ENCODE measurements around the gene ENTPD6.

The ENTPD6 gene

GRCh38 chr20:25188218-25188617, 7.3 kb upstream of the ENTPD6 start:
- no peak for DNase-seq

- DNase-seq, result no peak
Measured at GRCh38 chr20:25191051-25191450, 4.5 kb upstream of the ENTPD6 start.

GRCh38 chr20:25191689-25192088, 3.8 kb upstream of the ENTPD6 start:
- no peak for DNase-seq

DNA sequence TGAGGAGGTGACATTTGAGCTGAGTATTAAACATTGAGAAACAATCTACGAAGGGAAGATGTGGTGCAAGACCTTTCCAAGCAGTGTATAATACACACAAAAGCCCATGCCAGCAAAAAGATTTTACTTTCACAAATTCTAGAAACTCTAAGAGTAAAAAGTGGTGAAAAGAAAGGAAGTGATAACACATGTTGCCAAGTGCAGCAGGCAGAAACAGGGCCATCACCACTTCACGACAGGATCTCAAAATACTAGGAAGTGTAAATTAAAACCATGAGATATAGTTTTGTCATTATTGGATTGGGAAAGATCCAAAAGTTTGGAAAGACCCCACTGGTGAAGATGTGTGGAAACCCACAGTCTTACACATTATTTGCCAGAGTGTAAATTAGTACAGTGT, 1.7 kb upstream of the ENTPD6 start:
- peak in 2 of 3 donors; percentile 11 to 25 for DNase-seq

DNA sequence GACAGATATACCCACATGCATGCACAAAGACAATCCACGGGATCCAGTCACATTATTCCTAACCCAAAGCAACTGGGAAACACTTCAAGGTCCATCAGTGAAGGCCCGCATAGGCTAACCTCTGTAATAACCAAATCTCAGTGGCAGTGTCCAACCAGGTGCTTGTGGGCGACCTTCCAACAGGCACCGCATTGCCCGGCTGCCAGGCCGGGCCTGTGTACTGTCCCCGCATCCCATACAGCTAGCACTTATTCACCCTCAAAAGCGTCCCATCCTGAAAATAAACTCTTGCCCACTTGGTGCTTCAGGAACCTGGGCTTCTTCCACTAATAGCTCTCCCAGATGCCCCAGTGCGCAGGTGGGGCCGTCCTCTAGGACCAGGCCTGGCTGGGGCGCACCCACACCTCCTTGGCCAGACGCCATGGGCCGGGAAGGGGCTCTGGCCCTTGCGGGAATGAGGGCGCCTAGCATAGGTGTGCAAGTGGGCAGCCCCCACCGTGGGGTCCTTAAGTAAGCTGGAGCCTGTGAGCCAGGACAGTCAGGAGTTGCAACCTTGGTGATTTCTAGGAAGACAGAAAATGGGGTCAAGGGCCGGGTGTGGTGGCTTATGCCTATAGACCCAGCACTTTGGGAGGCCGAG, 1.1 kb upstream of the ENTPD6 start:
- DNase-seq, result no peak

DNA sequence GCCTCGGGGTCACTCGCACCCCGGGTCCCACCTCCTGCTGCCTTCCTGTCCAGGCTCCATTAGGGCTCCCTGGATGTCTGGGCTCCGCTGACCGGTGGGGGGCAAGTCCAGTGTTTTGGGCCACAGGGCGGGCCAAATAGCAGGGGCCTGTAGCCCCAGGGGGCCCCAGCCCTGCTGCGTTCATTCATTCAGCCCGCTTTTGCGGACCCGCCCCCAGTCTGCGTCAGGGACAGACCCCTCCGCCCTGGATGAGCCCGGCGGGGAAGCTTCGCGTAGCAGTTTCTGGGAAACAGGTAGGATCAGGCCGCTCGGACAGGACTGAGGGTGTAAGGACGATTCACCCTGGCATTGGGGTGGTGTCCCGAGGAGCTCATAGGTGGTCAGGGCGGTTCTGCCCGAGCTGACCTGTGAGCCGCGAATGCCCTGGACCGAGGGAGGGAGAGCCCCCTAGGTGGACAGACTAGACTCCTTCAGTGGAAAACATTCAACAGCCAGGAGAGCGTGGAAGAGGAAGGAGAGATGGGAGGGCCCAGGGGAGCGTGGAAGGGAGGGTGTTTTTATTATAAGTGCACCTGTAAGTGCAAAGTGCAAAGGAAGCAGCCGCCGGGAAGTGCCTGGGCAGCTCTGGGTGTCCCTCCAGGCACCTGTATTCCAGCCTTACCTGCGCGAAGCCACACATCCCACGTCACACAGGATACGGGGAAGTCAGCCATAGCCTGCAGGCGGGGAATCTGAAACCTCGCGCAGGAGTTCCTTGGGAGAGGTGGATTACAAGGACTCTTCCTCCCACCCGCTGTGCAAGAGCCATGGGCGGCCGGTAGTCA, 662 bp downstream of the ENTPD6 start:
- DNase-seq, result peak; percentile 18 to 32 (median 25)

DNA sequence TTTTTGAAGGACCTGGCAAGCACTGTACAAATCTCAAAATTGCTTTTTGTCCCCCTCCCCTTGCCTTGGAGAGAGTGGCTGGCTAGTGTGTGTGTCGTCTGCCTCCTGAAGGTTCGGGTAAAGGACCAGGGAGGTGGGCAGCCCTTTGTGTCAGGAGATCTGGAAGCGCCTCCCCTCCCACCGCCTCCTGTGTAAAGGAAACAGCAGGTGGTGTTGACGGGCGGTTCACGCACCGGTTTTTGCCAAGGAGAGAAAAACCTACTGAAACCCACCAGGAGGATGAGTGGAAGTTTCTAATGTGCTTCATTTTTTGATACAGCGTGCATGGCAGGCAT, 1.2 kb downstream of the ENTPD6 start:
- no peak for DNase-seq

GRCh38 chr20:25197183-25197869, 1.8 kb downstream of the ENTPD6 start:
- DNase-seq, result no peak

DNA sequence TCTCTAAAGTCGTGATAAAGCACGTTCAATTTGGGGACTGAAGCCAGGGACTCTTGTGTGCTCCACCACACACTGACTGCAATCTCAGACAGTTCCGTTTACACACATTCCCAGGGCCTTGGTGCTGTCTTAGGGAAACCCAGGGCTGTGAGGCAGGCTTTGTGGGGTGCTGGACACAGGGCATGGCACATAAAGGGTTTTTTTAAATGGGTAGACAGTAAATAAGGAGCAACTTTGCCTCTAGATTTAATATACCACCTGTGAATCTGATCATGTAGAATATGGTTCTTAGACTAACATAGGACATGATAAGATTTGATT, 2.3 kb downstream of the ENTPD6 start:
- no peak for DNase-seq

GRCh38 chr20:25198663-25199383, 3.3 kb downstream of the ENTPD6 start:
- no peak for DNase-seq

GRCh38 chr20:25199473-25200260, 4.2 kb downstream of the ENTPD6 start:
- DNase-seq, result no peak

GRCh38 chr20:25203089-25203488, 7.6 kb downstream of the ENTPD6 start:
- no peak for DNase-seq

DNA sequence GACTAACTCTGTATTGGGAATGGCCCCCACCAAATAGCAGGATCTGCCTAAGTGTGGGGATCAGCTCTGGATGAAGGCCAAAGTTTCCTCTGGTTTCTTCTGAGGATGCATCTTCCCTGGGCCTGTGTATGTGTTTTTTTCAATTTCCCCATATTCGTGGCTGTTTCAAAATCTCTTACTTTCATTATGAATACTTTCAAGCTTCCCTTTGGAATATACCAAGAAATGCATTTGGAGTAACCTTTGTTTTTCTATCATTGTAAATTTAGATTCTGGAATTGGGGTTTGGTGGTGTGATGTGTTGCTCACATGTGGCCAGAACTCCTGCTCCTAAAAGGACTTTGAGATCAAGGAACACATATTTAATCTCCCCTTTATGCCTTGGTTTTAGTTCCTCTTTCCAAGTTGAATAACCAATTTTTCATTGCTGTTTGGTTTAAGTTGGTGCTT, 8.4 kb downstream of the ENTPD6 start:
- DNase-seq, result peak; percentile 39 to 79 (median 70)

- DNase-seq, result peak; percentile 63 to 70 (median 67)
Measured at GRCh38 chr20:25204550-25205276, 9.2 kb downstream of the ENTPD6 start.

- DNase-seq, result no peak
Measured at GRCh38 chr20:25205277-25206062, 10.0 kb downstream of the ENTPD6 start.

- DNase-seq, result no peak
Measured at GRCh38 chr20:25206063-25206403, 10.5 kb downstream of the ENTPD6 start.

- no peak for DNase-seq
Measured at GRCh38 chr20:25206548-25206947, 11.0 kb downstream of the ENTPD6 start.

- no peak for DNase-seq
Measured at GRCh38 chr20:25207149-25207959, 11.8 kb downstream of the ENTPD6 start.

- no peak for DNase-seq
Measured at GRCh38 chr20:25207960-25208534, 12.5 kb downstream of the ENTPD6 start.

DNA sequence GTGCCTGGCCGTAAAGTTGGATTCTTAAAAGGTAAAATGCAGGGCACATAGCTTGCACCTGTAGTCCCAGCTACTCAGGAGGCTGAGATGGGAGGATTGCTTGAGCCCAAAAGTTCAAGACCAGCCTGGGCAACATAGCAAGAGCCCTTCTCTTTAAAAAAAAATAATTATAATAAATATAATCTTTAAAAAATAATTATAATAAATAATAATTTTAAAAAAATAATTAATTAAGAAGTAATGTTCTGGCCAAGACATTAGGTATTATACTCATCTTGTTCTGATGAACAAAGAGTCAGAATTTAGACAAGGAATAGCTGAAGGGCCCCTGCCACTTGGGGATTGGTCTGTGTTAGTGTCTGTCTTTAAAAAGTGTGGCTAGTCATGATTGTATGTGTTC, 13.9 kb downstream of the ENTPD6 start:
- DNase-seq, result no peak
